ENCODE data around the gene FLT3. TPM values are rescaled to one million over a fixed set of nuclear protein-coding genes. Genes with fewer than 3 reads are reported as not detected.

FLT3 gene
- total and polyA plus RNA-seq, 9 of the 15 experiments (the other 6 are each of a cell fraction or from before 2014, with no cell fraction given) = not detected

- no peak for TF ChIP-seq NR2C1 (IDR thresholded peaks at IDR 0.05)
- TF ChIP-seq NR2C1 (tag; IDR thresholded peaks at IDR 0.05) = no peak
- no peak for TF ChIP-seq CCNT2 (IDR thresholded peaks at IDR 0.05; ENCODE audit: borderline replicate concordance, extremely low read depth, insufficient read length, low read depth, low read length)
These were observed 99.8 kb downstream of the FLT3 start (continued) for GRCh38 chr13:28000567-28000966.

- ATAC-seq (peak; percentile 97), FAIRE-seq (peak; percentile 35), DNase-seq (ENCODE audit: extremely low read depth in 1 of 4, low spot score in 3 of 4) (peak; percentile 17 to 68 (median 26))
- no peaks in the 10 kb centered on the region for H3K36me3 ChIP-seq (ENCODE audit: control insufficient read depth, insufficient read depth, low read length)
- intact Hi-C loops (cut with micrococcal nuclease) = loop anchor here (5.0 kb wide), 1 partner anchor 166 kb away; no protein-coding TSS in a partner anchor
- peaks cover 0 to 12% of the 10 kb centered on the region in 2 experiments; a peak in 1 of 5 replicates for H3K27me3 ChIP-seq (ENCODE audit: control insufficient read depth in 2 of 2, insufficient read depth in 2 of 2, low read length in 2 of 2)
- H2AFZ ChIP-seq (ENCODE audit: low read depth, low read length) = no peak overlapping the region
- no peaks in the 10 kb centered on the region for H3K9me3 ChIP-seq (replicated peaks; ENCODE audit: control insufficient read depth, insufficient read depth, low read depth, low read length)
- no peak overlapping the region for H3K27ac ChIP-seq (ENCODE audit: extremely low read depth, low read depth, low read length)
- in situ Hi-C loops (cut with MboI) = loop anchor here (5.0 kb wide), 1 partner anchor 171 kb away; no protein-coding TSS in a partner anchor
- no peaks in the 10 kb centered on the region for H3K79me2 ChIP-seq (ENCODE audit: control insufficient read depth, insufficient read depth, low read length)
- H3K4me1 ChIP-seq (replicated peaks in 1 of 2; ENCODE audit: control insufficient read depth in 2 of 2, insufficient read depth in 2 of 2, low read length in 2 of 2) = peaks cover 0 to 4% of the 10 kb centered on the region in 2 experiments; a peak in 1 of 5 replicates
- no peak overlapping the region for H3K4me3 ChIP-seq
- no peak overlapping the region for H3K9ac ChIP-seq (ENCODE audit: insufficient read depth in 1 of 2, low read depth in 2 of 2, low read length in 2 of 2)
- no peaks in the 10 kb centered on the region for H4K20me1 ChIP-seq (replicated peaks; ENCODE audit: control insufficient read depth, insufficient read depth, low read length)
- CTCF ChIA-PET (ENCODE audit: low intra/inter-chr PET ratio) = interaction anchor here (1.1 kb wide), 1 partner anchor 169 kb away, joined by 3 read pairs; no protein-coding TSS in a partner anchor
- POLR2A ChIA-PET = no interaction called here
- no TSS peak for BruUV-seq (replicated peaks)
- no peaks in the 10 kb centered on the region for H3K9me1 ChIP-seq (ENCODE audit: control insufficient read depth, insufficient read depth, low read length)
- H3K4me2 ChIP-seq (ENCODE audit: insufficient read depth, low read length) = no peak overlapping the region
- WGBS (ENCODE audit: insufficient coverage, low coverage, missing lambda C conversion rate) = 13% methylated on average over 7 of the region's 7 CpGs
- TF ChIP-seq HIVEP1 (CRISPR knock-in tag; IDR thresholded peaks at IDR 0.05) = no peak
- no peak for TF ChIP-seq TCF3 (CRISPR knock-in tag; IDR thresholded peaks at IDR 0.05)
- no peak for TF ChIP-seq ZBTB26 (CRISPR knock-in tag; IDR thresholded peaks at IDR 0.05)
- peak; percentile 64 to 68 (median 65) for TF ChIP-seq CTCF (IDR thresholded peaks at IDR 0.05 in 2 of 3, conservative IDR thresholded peaks at IDR 0.05 in 1 of 3; ENCODE audit: insufficient read depth in 2 of 3, low read depth in 1 of 3, low read length in 3 of 3)
- no peak for TF ChIP-seq ZNF639 (CRISPR knock-in tag; conservative IDR thresholded peaks at IDR 0.05 in 1 of 2, IDR thresholded peaks at IDR 0.05 in 1 of 2)
- peak; percentile 14 to 61; a peak in 2 of 4 replicates for TF ChIP-seq RAD21 (CRISPR knock-in tag; conservative IDR thresholded peaks at IDR 0.05 in 1 of 2, IDR thresholded peaks at IDR 0.05 in 1 of 2)
- TF ChIP-seq, protein P1, sequence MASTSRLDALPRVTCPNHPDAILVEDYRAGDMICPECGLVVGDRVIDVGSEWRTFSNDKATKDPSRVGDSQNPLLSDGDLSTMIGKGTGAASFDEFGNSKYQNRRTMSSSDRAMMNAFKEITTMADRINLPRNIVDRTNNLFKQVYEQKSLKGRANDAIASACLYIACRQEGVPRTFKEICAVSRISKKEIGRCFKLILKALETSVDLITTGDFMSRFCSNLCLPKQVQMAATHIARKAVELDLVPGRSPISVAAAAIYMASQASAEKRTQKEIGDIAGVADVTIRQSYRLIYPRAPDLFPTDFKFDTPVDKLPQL (IDR thresholded peaks at IDR 0.05; ENCODE audit: extremely low read depth, insufficient read length) = no peak
- TF ChIP-seq ZFX (CRISPR knock-in tag; IDR thresholded peaks at IDR 0.05) = peak; percentile 14; the same call in 1 of the 2 replicates
- no peak for TF ChIP-seq ADNP (tag; IDR thresholded peaks at IDR 0.05)
These were observed 102.4 kb downstream of the FLT3 start for GRCh38 chr13:27997904-27998522.

All from K562 (cell line).